T-helper 22 cell (primary cell): ENCODE data around the gene TADA3.

Experiments
- DNase-seq: peaks from one replicate; pipeline ENCODE4 v3.0.0-alpha.2; 2020; ENCODE audit warnings: low read depth

Gene TADA3

GRCh38 chr3:9809615-9810432, 17.6 kb upstream of the TADA3 start, which contains the start of gene TTLL3:
TTLL3 (plus strand) TSS chr3:9810262; CDS start chr3:9810662, 400 bp downstream.
- peak; percentile 17 for DNase-seq

DNA sequence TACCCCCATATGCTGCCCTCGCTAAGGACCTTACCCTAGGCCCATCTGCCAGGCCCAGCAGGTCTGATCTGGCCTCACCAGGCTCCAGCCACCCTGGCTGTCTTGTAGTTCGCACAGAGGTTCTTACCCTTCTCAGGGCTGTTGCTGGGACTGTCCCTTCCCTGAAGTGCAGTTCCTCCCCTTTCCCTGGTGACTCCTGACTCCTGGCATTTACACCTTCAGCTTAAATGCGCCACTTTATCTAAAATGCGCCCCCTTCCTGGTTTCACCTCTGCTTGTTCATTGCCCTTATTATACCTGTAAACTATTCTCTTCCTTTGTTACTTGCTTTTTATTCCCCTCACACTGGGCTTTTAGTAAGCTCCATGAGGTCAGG, 17.0 kb upstream of the TADA3 start:
- DNase-seq = no peak

DNA sequence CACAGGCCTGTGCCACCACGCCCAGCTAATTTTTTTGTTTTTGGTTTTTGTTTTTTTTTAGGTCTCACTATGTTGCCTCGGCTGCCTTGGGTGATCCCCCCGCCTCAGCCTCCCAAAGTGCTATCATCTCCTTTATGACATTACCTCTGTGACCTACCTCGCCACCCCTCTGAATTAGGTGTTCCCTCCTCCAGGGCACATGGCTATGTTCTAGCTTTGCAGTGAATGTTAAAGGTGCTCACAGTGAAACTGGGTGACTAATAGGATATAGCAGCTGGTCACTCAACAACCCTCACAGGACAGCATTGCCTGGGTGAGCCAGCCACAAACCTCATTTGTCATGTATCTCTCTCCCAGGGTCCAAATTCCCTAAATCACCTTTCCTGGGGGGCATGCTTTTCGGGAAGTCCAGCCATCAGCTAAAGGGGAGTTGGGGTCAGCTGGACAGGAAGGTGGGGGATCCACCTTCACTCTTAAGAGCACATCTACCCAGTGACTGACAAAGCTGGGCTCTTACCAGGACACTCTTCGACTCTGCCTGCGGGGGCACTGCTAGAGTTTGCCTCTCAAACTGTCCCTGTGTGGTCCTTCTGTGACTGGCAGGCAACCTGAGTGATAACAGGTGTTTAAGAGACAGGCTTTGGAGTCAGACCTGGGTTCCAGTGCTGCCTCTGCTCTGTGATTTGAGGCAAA, 16.2 kb upstream of the TADA3 start:
- no peak for DNase-seq

DNA sequence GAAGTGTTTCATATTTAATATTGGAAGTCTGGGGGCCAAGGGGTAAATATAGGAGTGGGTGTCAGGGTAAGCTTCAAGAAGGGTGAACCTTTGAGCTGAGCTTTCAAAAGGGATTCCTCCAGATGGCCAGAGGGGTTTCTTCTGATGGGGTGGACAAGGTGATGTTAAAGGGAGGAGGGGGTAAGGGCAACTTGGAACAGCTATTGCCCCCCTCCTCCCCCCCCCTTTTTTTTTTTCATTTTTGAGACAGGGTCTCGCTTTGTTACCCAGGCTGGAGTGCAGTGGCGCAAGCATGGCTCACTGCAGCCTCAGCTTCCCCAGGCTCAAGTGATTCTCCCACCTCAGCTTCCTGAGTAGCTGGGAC, 15.7 kb upstream of the TADA3 start:
- DNase-seq = no peak

GRCh38 chr3:9806688-9807589, 14.7 kb upstream of the TADA3 start:
- no peak for DNase-seq

DNA sequence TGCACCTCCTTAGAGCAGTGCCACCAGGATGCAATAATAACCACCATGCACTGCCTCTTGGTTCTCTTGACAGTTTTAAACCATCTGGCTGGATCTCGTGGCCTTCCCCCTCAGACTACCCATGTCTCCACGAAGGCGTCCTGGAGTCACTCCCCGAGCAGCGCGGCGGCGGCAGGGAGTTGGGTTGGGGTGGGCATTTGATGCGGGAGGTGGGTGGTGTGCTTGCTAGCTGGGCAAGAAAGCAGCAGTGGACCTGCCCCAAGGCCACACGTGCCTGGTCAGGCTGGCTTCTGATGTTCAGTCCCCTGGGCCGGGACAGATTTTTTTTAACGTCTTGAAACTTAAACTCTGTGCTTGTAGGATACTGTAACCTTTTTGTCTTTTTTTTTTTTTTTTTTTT, 13.9 kb upstream of the TADA3 start:
- no peak for DNase-seq

DNA sequence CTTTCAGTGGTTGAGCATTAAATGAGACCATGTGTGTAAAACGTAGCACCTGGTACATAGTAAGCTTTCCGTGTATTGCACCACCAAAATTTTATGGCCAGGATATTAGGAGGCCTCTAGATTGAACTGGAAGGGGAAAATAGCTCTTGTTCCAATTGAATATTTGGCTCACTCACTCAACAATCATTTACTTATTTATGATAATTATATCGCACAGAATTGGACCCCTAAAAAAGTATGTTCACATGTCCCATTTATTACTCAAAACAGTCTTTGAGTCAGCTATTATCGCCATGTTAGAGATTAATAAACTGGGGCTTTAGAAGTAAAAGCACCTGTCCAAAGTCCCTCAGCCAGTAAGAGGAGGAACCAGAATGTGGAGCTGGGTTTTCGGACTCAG, 12.7 kb upstream of the TADA3 start:
- DNase-seq = no peak

DNA sequence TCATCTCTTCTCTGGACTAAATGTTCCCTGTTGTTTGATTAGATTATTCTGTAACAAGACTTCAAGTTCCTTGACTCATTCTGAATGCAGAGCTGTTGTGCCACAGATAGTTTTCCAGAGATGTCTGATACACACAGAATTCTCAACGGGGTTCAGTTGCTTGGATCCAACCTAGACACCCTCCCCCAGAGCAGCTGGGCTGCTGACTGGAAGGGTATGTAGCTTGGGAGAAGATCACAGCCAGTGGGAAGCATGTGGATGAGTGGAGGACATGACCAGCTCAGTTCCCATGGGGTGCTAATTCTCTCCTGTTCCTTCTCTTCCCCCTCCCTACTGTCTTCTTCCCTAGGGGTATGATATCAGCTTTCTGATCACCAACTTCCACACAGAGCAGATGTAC, 11.2 kb upstream of the TADA3 start:
- DNase-seq = no peak

GRCh38 chr3:9800529-9800928, 8.3 kb upstream of the TADA3 start:
- DNase-seq = no peak

GRCh38 chr3:9797196-9797945, 5.1 kb upstream of the TADA3 start:
- no peak for DNase-seq

DNA sequence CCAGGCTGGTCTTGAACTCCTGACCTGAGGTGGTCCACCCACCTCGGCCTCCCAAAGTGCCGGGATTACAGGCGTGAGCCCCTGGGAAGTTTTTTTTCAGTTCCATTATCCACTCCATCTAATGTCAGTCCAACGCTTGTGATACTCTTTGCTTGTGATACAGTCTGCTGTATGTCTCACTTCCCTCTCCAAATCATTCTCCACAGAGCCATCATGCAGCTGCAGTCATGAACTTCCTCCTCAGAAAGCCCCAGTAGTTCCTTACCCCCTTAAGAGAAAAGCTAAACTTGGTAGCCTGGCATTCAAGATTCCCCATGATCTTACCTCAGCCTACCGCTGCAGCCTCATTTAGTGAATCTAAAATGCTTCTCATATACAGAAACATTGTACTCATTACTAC, 2.9 kb upstream of the TADA3 start:
- no peak for DNase-seq

- no peak for DNase-seq
These were observed 2.1 kb upstream of the TADA3 start for GRCh38 chr3:9794400-9794799.

- no peak for DNase-seq
These were observed 998 bp upstream of the TADA3 start for GRCh38 chr3:9793161-9793781.

- no peak for DNase-seq
These were observed 376 bp downstream of the TADA3 start for GRCh38 chr3:9791790-9792404.

GRCh38 chr3:9791127-9791526, 1.1 kb downstream of the TADA3 start:
- no peak for DNase-seq

- DNase-seq = no peak
These were observed 4.6 kb downstream of the TADA3 start for GRCh38 chr3:9787714-9788113.

DNA sequence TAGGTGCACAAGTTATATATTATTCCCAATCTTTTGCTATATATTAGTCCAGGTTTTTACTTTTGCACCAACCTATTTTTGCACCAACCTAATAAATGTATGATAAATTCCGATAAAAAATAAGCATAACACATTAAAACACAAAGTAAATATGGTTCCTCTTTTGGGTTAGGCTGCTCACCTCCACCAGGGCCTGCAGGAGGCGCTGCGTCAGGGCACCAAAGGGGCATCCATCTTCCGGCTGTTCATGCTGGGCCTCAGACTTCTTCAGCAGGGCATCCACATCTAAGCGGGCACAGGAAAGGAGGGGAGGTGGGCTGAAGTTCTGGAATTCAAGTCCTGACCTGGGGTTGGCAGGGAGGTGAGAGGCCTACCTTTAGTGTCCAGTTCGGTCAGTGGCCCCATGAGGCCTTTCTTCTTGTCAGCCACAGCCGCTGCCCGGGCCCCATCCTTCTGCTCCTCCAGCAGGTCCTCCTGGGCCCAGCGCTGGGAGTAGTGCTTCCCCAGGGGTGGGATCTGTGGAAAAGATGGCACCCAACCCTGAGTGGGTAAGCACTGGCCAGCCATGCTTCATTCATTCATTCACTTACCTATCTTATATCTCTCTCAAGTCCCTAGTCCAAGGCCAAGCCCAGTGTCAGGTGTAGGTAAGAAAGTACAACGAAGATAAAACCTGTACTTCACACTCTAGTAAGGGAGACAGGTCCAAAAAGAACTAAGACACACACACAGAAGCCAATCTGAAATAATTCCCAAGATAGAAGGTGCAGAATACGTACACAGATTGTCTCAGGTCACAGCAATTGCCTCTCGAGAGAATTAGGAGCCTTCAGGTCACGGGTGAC, 5.2 kb downstream of the TADA3 start:
- DNase-seq = no peak

- DNase-seq = no peak
These were observed 6.0 kb downstream of the TADA3 start for GRCh38 chr3:9786209-9786739.

DNA sequence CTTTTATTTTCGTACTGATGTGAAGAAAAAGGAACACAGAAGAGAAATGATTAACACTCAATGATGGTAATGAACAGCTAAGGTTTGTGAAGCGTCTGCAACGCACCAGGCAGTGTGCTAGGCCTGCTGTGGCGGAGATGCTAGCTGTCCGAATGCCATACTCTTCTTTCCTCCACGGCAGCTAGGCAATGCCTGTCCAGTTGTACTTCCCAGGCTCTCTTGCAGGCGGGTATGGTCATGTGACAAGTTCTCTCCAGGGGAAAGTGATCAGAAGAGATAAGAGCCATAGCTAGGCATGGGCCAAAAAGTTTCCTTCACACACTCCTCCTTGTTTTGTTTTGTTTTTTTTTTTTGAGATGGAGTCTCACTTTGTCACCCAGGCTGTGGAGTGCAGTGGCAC, 6.7 kb downstream of the TADA3 start:
- DNase-seq = no peak

DNA sequence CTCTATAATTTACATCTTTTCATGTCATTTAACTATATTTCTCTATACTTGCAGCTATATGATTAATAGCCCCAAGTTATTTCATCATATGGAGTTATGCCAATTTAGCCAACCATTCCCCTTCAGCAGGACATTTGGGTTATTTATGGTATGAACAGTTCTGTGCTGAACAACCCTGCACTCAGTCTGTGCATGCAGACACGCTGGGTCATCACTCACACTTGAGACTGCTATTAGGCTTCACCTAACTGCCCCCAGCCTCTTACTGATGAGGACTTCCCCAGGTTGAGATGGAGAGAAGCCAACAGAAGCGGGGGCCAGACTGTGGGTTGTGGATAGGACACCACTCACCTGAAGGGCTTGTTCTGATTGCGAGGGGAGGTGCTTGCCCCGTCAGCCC, 7.3 kb downstream of the TADA3 start:
- DNase-seq = no peak
